ENCODE measurements around the gene NKTR.

GRCh38 chr3:42639192-42639591 is 38.7 kb downstream of the NKTR start:
- TF ChIP-seq POLR2A (IDR thresholded peaks at IDR 0.05) (no peak), CTCF (IDR thresholded peaks at IDR 0.05) (no peak)

Data from right lobe of liver (tissue), 4 donors.